Peyer's patch (tissue), 4 donors: ENCODE results near the gene SPDYE2.
"Not testable (repeated sequence)": the region's sequence is repeated elsewhere in the genome, so short reads cannot be mapped to it uniquely, and the experiment has no call there.

Source experiments
- CTCF ChIP-seq, 6 experiments: fragments of 450-650 bp in 4 of 6; fragments of 200-600 bp in 2 of 6; sonication (generic) in 1 of 6; IDR thresholded peaks; one replicate each; pipeline ENCODE4 v1.5.1; 2017 to 2019; ENCODE audit warnings: antibody characterized with exemption in 6 of 6, mild to moderate bottlenecking in 3 of 6, moderate library complexity in 1 of 6
- POLR2A ChIP-seq, 2 donors: fragments of 450-650 bp; IDR thresholded peaks; one replicate each; pipeline ENCODE4 v1.5.1; 2017; ENCODE audit warnings: antibody characterized with exemption in 2 of 2, mild to moderate bottlenecking in 2 of 2, moderate library complexity in 2 of 2

GRCh38 chr7:102546353-102546752, 4.7 kb upstream of the SPDYE2 start:
- not testable (repeated sequence) for TF ChIP-seq POLR2A, CTCF (IDR thresholded peaks at IDR 0.05)
